Activated B cell treated with CpG ODN at 0.5 μM for 24 hours (primary cell): ENCODE measurements around the gene DEXI. TPM values are rescaled to one million over a fixed set of nuclear protein-coding genes. Genes with fewer than 3 reads are reported as not detected.

ENCODE experiments used
- ATAC-seq: fragments of 200-7000 bp; cut with Tn5 transposase; one replicate; pipeline ENCODE4 v1.10.0; 2021; ENCODE audit warnings: low read depth, mild to moderate bottlenecking, moderate library complexity
- CTCF ChIA-PET: fragments of 350-600 bp; sonication (Branson Sonifier 250); formaldehyde crosslinking; loops from one replicate; lab custom pipeline; 2021; ENCODE audit warnings: antibody characterized with exemption; lab: Charles Lee
- POLR2A ChIA-PET: fragments of 350-600 bp; sonication (Branson Sonifier 250); formaldehyde crosslinking; loops from one replicate; lab custom pipeline; 2021; ENCODE audit warnings: antibody characterized with exemption; lab: Charles Lee
- DNase-seq: peaks from one replicate; pipeline ENCODE4 v3.0.0; 2022
- H3K27ac Mint-ChIP-seq: one replicate; pipeline ENCODE4 v1.8.0; 2020; ENCODE audit warnings: mixed read lengths
- H3K27me3 Mint-ChIP-seq: one replicate; pipeline ENCODE4 v1.8.0; 2021; ENCODE audit warnings: mixed read lengths
- H3K36me3 Mint-ChIP-seq: one replicate; pipeline ENCODE4 v1.8.0; 2021; ENCODE audit warnings: low read depth, mixed read lengths
- H3K4me1 Mint-ChIP-seq: one replicate; pipeline ENCODE4 v1.8.0; 2021; ENCODE audit warnings: mixed read lengths
- H3K4me3 Mint-ChIP-seq: one replicate; pipeline ENCODE4 v1.8.0; 2020; ENCODE audit warnings: mild to moderate bottlenecking, mixed read lengths
- H3K9me3 Mint-ChIP-seq: one replicate; pipeline ENCODE4 v1.8.0; 2020; ENCODE audit warnings: mixed read lengths
- intact Hi-C: fragments of 100-400 bp; cut with micrococcal nuclease; formaldehyde crosslinking; loops from one replicate; pipeline ENCODE4 v1.15.1; 2024
- total RNA-seq: library from RNA; stranded (reverse); gene quantifications from 2 replicates; pipeline ENCODE4 v1.2.3, GENCODE V29; 2022
- TF ChIP-seq, protein P1 (sequence below): fragments of 200-600 bp; IDR thresholded peaks from one replicate; pipeline ENCODE4 v1.8.0; 2022; ENCODE audit warnings: antibody characterized with exemption, mild to moderate bottlenecking

Gene DEXI
- total RNA-seq, 1 donor from 2014 or later, result 18.0 TPM

DNA sequence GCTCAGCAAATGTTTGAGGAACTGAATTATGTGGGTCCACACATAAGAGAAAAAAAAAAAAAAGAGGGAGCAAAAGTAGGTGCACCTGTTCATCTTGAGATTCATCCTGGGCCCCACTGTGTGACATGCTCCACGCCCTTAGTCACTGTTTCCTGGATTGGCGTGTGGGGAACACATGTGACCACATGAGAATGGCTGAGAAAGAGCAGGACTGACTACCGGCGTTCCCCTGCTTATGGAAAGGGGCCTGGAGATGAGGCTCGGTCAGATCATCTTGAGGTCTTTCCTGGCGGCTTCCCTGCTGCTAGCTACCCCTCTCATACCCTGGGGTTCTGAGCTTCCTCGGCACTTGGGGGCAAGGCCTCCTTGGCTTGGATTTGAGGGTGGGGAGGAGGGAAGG is 3.9 kb downstream of the DEXI start:
- Mint-ChIP-seq H3K27ac (peak overlapping the region; percentile 81), H3K4me1 (peaks cover 85% of the 10 kb centered on the region), H3K27me3 (no peaks in the 10 kb centered on the region), H3K9me3 (no peaks in the 10 kb centered on the region), H3K4me3 (peak overlapping the region; percentile 90), H3K36me3 (peaks cover 43% of the 10 kb centered on the region)
- intact Hi-C loops, result no loop called here
- DNase-seq, result no peak
- ATAC-seq, result no peak
- TF ChIP-seq, protein P1, sequence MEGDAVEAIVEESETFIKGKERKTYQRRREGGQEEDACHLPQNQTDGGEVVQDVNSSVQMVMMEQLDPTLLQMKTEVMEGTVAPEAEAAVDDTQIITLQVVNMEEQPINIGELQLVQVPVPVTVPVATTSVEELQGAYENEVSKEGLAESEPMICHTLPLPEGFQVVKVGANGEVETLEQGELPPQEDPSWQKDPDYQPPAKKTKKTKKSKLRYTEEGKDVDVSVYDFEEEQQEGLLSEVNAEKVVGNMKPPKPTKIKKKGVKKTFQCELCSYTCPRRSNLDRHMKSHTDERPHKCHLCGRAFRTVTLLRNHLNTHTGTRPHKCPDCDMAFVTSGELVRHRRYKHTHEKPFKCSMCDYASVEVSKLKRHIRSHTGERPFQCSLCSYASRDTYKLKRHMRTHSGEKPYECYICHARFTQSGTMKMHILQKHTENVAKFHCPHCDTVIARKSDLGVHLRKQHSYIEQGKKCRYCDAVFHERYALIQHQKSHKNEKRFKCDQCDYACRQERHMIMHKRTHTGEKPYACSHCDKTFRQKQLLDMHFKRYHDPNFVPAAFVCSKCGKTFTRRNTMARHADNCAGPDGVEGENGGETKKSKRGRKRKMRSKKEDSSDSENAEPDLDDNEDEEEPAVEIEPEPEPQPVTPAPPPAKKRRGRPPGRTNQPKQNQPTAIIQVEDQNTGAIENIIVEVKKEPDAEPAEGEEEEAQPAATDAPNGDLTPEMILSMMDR, result no peak
- ChIA-PET CTCF (interaction anchor here (0.8 kb wide), 1 partner anchor 11 kb away, joined by 3 read pairs; no protein-coding TSS in a partner anchor), POLR2A (interaction anchor here (0.7 to 2.2 kb wide), 7 partner anchors 10 to 199 kb away, joined by 3 to 15 read pairs (median 3); no protein-coding TSS in a partner anchor)

DNA sequence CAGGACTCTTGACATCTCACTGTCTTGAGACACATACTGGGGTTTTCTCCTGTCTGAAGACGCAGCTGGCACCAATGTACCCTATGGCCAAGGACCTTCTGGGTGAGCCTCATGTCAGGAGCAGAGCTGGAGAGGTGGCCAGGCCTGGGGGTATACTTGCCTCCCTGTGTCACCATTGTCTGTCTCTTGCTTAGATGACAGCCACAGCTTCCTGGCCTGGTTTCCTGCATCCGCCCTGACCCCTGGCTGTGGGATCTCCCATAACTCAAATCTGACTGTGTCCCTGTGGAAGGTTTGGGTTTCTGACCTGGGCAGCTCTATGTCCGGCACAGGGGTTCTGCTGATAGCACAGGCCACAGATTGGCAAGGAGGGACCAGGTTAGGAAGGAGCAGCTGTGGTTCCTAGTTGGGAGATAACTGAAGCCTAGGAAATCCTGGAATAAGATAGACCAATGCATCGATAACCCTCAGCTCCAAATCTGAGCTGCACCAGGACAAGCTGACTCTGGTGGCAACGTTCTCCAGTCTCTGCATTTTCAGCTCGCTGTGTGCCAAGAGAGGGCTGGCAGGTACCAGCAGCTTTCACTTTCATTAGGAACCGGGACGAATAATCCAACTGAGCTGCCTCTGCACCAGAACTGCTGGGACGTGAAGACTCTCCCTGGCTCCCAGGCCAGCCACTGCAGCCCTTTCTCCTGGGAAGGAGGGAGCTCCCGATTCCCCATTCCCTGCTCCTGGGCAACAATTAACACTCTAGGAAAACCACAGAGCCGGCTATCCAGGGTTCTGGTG is 5.0 kb downstream of the DEXI start:
- Mint-ChIP-seq H3K27me3 (no peaks in the 10 kb centered on the region), H3K4me1 (peaks cover 80% of the 10 kb centered on the region), H3K36me3 (peaks cover 48% of the 10 kb centered on the region), H3K4me3 (peak overlapping the region; percentile 44), H3K27ac (peak overlapping the region; percentile 81), H3K9me3 (no peaks in the 10 kb centered on the region)
- POLR2A ChIA-PET, result interaction anchor here (0.5 to 2.2 kb wide), 9 partner anchors 10 to 890 kb away, joined by 3 to 15 read pairs (median 6); no protein-coding TSS in a partner anchor
- intact Hi-C loops, result no loop called here
- CTCF ChIA-PET, result interaction anchor here (0.6 to 1.6 kb wide), 4 partner anchors 9 to 416 kb away, joined by 3 to 7 read pairs (median 3); no protein-coding TSS in a partner anchor
- TF ChIP-seq, protein P1, result no peak
- DNase-seq, result no peak
- no peak for ATAC-seq

DNA sequence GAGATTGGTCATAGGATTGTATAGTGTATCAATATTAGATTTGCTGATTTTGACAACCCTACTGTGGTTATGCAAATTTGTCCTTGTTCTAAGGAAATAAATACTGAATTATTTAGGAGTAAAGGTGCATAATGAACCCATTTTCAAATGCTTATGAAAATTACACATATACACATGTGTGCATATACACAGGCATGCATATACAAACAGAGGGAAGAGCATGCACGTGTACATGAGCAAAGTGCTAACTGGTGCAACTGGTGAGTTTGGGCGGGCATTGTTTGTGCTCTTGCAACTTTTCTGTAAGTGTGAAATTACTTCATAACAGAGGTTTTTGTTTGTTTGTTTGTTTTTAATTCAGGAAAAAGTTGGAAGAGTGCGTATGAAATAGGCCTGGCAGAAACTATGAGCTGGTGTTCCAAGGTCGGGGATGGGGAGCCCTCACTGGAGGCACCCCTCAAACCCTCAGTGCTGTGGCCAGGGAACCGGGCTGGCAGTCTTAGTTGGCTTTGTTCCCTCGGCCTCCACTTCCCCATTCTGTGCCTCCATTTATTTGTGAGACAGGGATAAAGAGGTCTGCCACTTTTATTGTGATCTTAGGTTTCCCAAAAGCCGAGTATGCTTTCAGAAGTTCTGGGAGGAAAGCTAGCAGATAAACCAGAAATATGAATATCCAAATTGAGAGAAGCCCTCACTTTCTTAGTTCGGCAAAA is 5.8 kb downstream of the DEXI start:
- H3K4me1 Mint-ChIP-seq, result peaks cover 85% of the 10 kb centered on the region
- no peaks in the 10 kb centered on the region for H3K9me3 Mint-ChIP-seq
- TF ChIP-seq, protein P1, result no peak
- H3K36me3 Mint-ChIP-seq, result peaks cover 48% of the 10 kb centered on the region
- no peak overlapping the region for H3K4me3 Mint-ChIP-seq
- CTCF ChIA-PET, result interaction anchor here (1.0 to 1.6 kb wide), 2 partner anchors 18 to 415 kb away, joined by 3 to 7 read pairs; no protein-coding TSS in a partner anchor
- POLR2A ChIA-PET, result interaction anchor here (0.6 to 2.2 kb wide), 5 partner anchors 9 to 66 kb away, joined by 3 to 15 read pairs (median 8); no protein-coding TSS in a partner anchor
- ATAC-seq, result no peak
- DNase-seq, result no peak
- no peaks in the 10 kb centered on the region for H3K27me3 Mint-ChIP-seq
- H3K27ac Mint-ChIP-seq, result peak overlapping the region; percentile 81
- intact Hi-C loops, result no loop called here

DNA sequence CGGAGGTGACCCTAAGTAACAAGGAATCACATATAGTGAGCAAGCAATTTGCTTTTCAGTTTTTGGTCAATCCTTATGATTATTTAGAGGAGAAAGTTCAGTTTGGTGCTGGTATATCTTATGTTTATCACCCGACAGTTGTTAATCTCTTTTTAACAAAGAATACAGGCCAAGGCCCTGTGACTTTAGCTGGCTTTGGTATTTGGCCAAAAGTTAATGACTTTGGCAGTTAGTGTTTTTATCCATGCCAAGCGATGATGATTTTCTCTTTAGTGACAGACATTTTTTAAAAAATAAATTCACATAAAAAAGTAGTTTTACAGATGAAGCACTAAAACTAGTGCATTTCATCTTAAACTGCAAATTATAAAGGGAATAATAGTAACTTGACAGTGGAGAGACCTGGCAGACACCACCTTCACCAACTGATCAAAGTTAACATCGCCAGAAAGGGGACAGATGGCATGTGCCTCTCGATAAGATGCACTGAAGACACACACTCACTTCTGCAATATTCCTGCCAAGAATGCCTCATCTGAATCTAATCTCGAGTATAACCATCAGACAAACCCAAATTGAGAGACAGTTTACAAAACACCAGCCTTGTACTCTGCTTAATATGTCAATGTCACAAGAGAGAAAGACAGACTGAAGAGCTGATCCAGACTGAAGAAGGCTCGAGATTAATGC is 6.9 kb downstream of the DEXI start:
- CTCF ChIA-PET, result interaction anchor here (1.3 kb wide), 1 partner anchor 13 kb away, joined by 3 read pairs; no protein-coding TSS in a partner anchor
- peak overlapping the region; percentile 69 for H3K27ac Mint-ChIP-seq
- H3K4me3 Mint-ChIP-seq, result no peak overlapping the region
- intact Hi-C loops, result no loop called here
- peaks cover 83% of the 10 kb centered on the region for H3K4me1 Mint-ChIP-seq
- no peaks in the 10 kb centered on the region for H3K27me3 Mint-ChIP-seq
- no peak for DNase-seq
- ATAC-seq, result no peak
- H3K9me3 Mint-ChIP-seq, result no peaks in the 10 kb centered on the region
- POLR2A ChIA-PET, result interaction anchor here (0.7 to 0.9 kb wide), 2 partner anchors 14 to 357 kb away, joined by 4 to 5 read pairs; no protein-coding TSS in a partner anchor
- peaks cover 46% of the 10 kb centered on the region for H3K36me3 Mint-ChIP-seq
- TF ChIP-seq, protein P1, result no peak
